Thoracic aorta (tissue), 2 donors: ENCODE measurements around the gene CNPPD1. TPM values are rescaled to one million over a fixed set of nuclear protein-coding genes. Genes with fewer than 3 reads are reported as not detected.

Experiments
- ATAC-seq: fragments of 150-250 bp; one replicate; pipeline ENCODE4 v1.8.0; 2017; ENCODE audit warnings: low read depth; ENCODE audit not compliant: insufficient number of reproducible peaks, low FRiP score
- DNase-seq: peaks from one replicate; pipeline ENCODE4 v3.0.0-alpha.2; 2020; ENCODE audit warnings: low spot score
- H3K27ac ChIP-seq, 2 donors: fragments of 200-600 bp; sonication (generic); 1 replicate in 1 of 2; 2 replicates in 1 of 2; pipeline ENCODE4 v1.5.1; 2016; ENCODE audit warnings: mild to moderate bottlenecking in 2 of 2, moderate library complexity in 2 of 2
- H3K27me3 ChIP-seq: fragments of 200-600 bp; sonication (generic); replicated peaks from 2 replicates; pipeline ENCODE4 v1.6.0; 2016; ENCODE audit warnings: mild to moderate bottlenecking; ENCODE audit not compliant: insufficient read depth
- H3K36me3 ChIP-seq: fragments of 200-600 bp; sonication (generic); one replicate; pipeline ENCODE4 v1.5.1; 2016
- H3K4me1 ChIP-seq, 2 donors: fragments of 200-600 bp; sonication (generic); 1 replicate in 1 of 2; 2 replicates in 1 of 2; pipeline versions ENCODE4 v1.5.1 to v1.6.0; 2016; ENCODE audit warnings: low read depth in 2 of 2, mild to moderate bottlenecking in 1 of 2; ENCODE audit not compliant: control insufficient read depth in 1 of 2
- H3K4me3 ChIP-seq: fragments of 200-600 bp; sonication (generic); 2 replicates; pipeline ENCODE4 v1.5.1; 2016; ENCODE audit warnings: mild to moderate bottlenecking
- H3K9me3 ChIP-seq: fragments of 200-600 bp; sonication (generic); 2 replicates; pipeline ENCODE4 v1.5.1; 2016
- total RNA-seq, 2 donors: library from RNA; depleted of rRNA; stranded (reverse); fragments of >200 nt; gene quantifications; one replicate each; pipeline versions ENCODE4 v1.1.0 to v1.2.3, GENCODE V29; 2016
- TF ChIP-seq, protein P1 (sequence below): fragments of 200-600 bp; sonication (generic); IDR thresholded peaks from one replicate; pipeline ENCODE4 v1.5.1; 2019; ENCODE audit warnings: antibody characterized with exemption

Gene CNPPD1
- total RNA-seq, 2 donors from 2014 or later, result 31.9 to 51.0 TPM

DNA sequence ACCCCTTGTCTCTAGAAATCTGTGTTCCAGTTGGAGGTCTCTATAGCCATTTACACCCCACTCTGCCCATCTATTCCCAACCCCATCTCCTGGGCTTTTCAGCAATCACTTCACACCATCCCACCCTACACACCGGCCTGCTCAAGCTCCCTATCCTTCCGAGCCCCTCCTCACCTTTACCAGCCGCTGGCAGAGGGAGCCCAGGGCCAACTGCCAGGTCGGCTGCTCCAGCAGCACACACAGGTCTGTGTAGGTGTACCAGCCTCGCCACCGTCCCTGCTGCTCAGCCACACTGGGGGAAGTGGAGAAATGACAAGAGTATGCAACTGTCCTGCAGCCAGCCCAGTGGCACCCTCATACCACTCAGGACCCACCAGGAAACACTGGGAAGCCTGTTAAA lies 3.5 kb downstream of the CNPPD1 start:
- peaks cover 24% of the 10 kb centered on the region for H3K36me3 ChIP-seq
- no peaks in the 10 kb centered on the region for H3K9me3 ChIP-seq
- no peaks in the 10 kb centered on the region for H3K27me3 ChIP-seq
- no peak overlapping the region for H3K4me3 ChIP-seq
- H3K27ac ChIP-seq, result no peak overlapping the region
- TF ChIP-seq, protein P1, sequence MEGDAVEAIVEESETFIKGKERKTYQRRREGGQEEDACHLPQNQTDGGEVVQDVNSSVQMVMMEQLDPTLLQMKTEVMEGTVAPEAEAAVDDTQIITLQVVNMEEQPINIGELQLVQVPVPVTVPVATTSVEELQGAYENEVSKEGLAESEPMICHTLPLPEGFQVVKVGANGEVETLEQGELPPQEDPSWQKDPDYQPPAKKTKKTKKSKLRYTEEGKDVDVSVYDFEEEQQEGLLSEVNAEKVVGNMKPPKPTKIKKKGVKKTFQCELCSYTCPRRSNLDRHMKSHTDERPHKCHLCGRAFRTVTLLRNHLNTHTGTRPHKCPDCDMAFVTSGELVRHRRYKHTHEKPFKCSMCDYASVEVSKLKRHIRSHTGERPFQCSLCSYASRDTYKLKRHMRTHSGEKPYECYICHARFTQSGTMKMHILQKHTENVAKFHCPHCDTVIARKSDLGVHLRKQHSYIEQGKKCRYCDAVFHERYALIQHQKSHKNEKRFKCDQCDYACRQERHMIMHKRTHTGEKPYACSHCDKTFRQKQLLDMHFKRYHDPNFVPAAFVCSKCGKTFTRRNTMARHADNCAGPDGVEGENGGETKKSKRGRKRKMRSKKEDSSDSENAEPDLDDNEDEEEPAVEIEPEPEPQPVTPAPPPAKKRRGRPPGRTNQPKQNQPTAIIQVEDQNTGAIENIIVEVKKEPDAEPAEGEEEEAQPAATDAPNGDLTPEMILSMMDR, result no peak
- peaks cover 13 to 28% of the 10 kb centered on the region in 2 donors for H3K4me1 ChIP-seq
- DNase-seq (no peak), ATAC-seq (no peak)

DNA sequence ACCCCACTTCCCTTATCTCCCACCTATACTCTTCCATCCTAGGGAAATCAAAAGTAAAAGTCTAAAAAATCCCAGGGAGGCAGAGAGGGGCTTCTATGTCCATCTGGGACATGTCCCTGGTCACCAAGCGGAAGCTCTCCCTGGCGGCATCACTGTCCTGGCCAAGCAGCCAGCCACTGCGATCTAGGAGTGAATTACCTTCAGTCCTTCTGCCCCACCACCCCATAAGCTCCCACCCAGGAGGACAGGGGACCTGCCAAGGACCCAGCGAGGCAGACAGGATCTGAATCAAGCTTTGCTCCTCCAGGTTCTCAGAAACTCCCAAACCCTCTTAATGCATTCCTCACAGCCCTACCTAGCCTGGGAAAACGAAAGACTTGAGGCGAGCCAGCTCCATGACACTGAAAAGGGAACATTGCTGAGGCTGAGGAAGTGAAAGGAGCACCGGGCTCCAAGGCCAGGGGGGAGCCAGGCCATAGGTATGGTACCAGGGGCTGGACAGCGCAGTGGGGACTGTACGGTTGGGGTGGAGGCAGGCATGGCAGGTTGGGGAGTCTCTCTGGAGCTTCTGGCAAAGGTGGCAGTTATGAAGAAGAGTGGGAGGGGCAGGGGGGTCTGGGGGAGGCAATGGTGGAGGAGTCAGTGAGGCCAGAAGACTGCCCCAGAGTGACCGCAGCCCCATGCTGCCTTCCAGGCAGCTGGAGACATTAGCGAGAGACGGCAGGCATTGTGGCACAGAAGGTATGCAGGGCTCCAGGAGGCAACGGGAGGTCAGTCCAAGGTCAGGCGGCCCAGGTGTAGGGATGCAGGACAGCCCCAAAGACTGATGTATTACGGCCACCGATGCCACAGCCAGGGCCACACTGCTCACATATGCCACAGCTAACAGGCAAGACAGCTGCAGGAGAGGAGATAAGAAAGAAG lies 4.2 kb downstream of the CNPPD1 start:
- TF ChIP-seq, protein P1, result no peak
- H3K27ac ChIP-seq, result no peak overlapping the region
- H3K4me3 ChIP-seq, result no peak overlapping the region
- ATAC-seq, result no peak
- peaks cover 24% of the 10 kb centered on the region for H3K36me3 ChIP-seq
- peaks cover 13 to 28% of the 10 kb centered on the region in 2 donors for H3K4me1 ChIP-seq
- H3K27me3 ChIP-seq, result no peaks in the 10 kb centered on the region
- H3K9me3 ChIP-seq, result no peaks in the 10 kb centered on the region
- no peak for DNase-seq

DNA sequence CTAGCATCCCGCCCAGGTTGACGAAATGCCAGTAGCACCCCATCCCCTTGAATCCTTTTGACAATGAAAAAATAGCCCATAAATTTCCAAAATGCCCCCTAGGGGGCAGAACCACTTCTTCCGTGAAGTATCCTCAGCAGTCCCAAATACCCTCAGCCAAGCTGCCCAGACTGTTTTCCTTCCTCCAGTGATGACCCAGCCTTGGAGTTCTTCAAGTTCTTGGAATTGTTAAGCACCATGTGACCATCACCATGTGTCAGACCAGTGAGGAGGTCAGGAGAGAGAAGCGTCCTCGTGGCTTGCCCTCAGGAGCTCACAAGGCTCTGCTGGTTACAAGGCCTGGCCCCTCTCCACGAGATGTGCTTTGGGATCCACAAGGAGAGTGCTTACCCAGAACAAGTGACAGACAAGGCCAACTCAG lies 5.5 kb downstream of the CNPPD1 start:
- peak overlapping the region; percentile 43 to 73 for H3K27ac ChIP-seq
- TF ChIP-seq, protein P1, result peak; percentile 76
- no peaks in the 10 kb centered on the region for H3K9me3 ChIP-seq
- H3K4me3 ChIP-seq, result no peak overlapping the region
- H3K36me3 ChIP-seq, result peaks cover 24% of the 10 kb centered on the region
- H3K4me1 ChIP-seq, result peaks cover 13 to 28% of the 10 kb centered on the region in 2 donors
- H3K27me3 ChIP-seq, result no peaks in the 10 kb centered on the region
- no peak for DNase-seq
- ATAC-seq, result peak; percentile 80

DNA sequence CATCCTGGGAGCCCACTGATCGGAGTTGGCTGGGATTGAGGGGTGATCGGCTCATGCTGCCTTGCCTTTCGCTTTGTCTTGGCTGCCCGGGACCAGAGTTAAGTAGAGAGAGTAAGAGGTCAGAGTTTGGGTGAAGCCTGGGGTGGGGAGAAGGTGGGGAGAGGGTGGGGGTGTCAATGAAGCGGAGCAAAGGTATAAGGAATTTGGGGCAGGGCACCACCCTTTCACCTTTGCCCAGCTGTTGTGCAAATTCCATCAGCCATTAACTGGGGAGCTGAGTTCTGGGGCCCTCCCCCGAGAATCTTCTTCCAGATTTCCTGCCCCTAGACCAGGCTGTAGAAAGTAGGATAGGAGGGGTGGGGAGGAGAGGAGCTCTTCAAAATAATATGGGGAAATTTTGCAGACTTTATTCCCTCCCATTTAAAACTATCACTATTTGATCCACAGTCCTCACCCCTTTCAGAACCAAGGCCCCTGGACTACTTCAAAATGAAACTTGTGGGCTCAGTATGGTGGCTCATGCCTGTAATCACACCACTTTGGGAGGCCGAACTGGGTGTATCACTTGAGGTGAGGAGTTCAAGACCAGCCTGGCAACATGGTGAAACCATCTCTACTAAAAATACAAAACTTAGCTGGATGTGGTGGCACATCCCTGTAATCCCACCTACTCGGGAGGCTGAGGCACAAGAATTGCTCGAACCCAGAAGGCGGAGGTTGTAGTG lies 6.6 kb downstream of the CNPPD1 start, which contains the start of gene SLC23A3:
TSS of gene SLC23A3 (minus strand) at position 100 of the 725 bp plus-strand sequence. CDS start at position 55, 45 bp downstream.
- no peak for ATAC-seq

More for the DNA sequence above, 6.6 kb downstream of the CNPPD1 start, which contains the start of gene SLC23A3:
- no peaks in the 10 kb centered on the region for H3K9me3 ChIP-seq
- peaks cover 3 to 17% of the 10 kb centered on the region in 2 donors for H3K4me1 ChIP-seq
- H3K36me3 ChIP-seq, result peaks cover 23% of the 10 kb centered on the region
- no peak for DNase-seq
- H3K4me3 ChIP-seq, result no peak within 1 kb of the TSS
- no peaks in the 10 kb centered on the region for H3K27me3 ChIP-seq
- TF ChIP-seq, protein P1, result no peak
- H3K27ac ChIP-seq, result peak within 1 kb of the TSS in 1 of 2 donors; percentile 73
